M059J (cell line): ENCODE results near the gene FAM107B. TPM values are rescaled to one million over a fixed set of nuclear protein-coding genes. Genes with fewer than 3 reads are reported as not detected.
"Not testable (repeated sequence)": the region's sequence is repeated elsewhere in the genome, so short reads cannot be mapped to it uniquely, and the experiment has no call there.

Experiments
- DNase-seq: peaks from one replicate; pipeline ENCODE4 v3.0.0-alpha.2; 2012; ENCODE audit warnings: low read depth
- total RNA-seq: library from RNA; depleted of rRNA; stranded (reverse); fragments of >200 nt; shearing (Covaris generic); gene quantifications from 2 replicates; pipeline ENCODE4 v1.2.3, GENCODE V29; 2014

Gene FAM107B
- total RNA-seq, 1 experiment from 2014 or later = 18.4 TPM

GRCh38 chr10:14693891-14694290, 80.8 kb downstream of the FAM107B start:
- DNase-seq = no peak

GRCh38 chr10:14692344-14693076, 82.2 kb downstream of the FAM107B start:
- DNase-seq = no peak

- no peak for DNase-seq
These were observed 83.3 kb downstream of the FAM107B start for GRCh38 chr10:14691359-14691758.

DNA sequence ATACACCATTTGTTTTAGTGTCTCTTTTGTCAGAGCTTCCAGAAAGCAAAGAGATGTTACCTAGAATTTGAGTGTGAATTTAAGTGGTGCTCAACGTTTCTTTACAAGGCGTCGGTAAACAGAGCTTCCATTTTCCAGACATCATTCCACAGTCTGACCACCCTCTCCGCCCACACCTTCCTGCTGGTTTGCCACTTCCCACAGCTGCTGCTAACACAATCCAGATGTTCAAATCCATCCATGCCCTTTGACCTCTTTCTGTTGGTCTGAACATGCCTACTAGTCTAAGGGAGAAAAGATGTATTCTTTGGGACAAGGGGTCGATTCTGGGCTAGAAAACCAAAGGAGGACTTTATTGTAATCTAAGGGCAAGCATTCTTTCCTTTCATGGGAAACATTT, 86.1 kb downstream of the FAM107B start:
- no peak for DNase-seq

- not testable (repeated sequence) for DNase-seq
These were observed 86.5 kb downstream of the FAM107B start for GRCh38 chr10:14688189-14688588.

DNA sequence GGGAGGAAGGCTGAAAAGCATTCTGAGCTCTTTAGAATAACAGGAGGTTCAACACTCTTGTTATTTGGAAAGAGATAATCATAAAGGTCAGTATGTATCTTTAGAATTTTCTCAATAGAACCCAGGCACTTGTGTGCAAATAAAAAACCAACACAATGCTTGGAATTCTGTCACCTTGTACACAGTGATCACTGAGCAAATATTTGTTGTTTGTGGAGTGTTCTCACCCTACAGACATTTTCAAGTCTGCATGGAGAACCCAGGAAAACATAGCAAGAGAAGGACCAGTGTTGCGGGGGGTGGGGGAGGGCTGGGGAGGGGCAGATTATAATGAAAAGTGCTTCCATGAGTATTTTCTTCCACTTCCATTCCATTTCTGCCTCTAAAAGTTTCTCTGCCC, 87.4 kb downstream of the FAM107B start:
- DNase-seq = no peak

DNA sequence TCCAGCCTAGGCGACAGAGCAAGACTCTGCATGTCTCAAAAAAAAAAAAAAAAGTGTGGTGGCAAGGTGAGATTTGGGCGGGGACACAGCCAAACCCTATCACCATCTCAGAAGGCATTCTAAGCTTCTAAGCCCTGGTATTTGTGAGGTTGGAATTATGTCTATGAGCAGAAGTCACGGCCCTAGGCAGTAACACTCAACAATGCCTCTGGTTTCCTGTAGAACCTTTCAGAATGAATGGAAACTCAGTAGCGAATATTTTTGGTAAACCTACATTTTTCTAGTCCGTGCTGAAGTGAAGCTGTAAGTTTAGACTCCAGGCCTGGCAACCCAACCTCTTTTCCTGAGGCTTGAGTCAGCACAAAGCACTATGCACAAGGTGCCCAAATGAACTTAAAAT, 88.3 kb downstream of the FAM107B start:
- peak; percentile 65 for DNase-seq

DNA sequence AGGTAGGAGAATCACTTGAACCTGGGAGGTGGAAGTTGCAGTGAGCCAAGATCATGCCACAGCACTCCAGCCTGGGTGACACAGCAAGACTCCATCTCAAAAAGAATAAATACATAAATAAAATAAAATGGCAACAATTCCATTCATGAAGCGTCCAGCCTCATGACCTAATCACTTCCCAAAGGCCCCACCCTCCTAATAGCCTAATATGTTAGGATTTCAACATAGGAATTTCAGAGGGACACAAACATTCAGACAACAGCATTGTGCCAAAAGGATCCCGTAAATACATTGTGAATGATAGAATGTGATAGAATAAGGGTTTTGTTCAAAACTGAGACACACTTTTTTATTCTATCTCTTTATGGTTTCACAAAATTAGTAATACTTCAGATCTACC, 90.3 kb downstream of the FAM107B start:
- DNase-seq = no peak

DNA sequence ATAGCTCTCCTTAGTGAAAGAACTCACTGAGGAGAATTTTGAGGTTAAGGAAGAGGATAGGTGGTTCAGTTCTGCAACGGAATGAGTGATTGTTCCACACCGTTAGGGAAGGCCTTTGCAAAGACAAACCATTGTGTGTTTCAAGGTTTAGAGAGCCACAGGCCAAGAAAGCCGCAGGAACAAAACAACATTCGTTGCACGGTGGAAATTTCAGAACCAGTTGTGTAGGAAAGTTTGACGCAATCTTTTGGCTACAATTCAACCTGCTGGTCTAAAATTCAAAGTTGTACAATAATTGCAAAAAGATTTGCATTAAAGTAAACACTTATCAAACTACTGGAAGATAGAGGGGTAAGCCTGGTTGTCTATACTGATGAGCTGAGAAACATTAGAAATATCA, 91.4 kb downstream of the FAM107B start:
- no peak for DNase-seq

- no peak for DNase-seq
These were observed 92.9 kb downstream of the FAM107B start for GRCh38 chr10:14681802-14682201.

DNA sequence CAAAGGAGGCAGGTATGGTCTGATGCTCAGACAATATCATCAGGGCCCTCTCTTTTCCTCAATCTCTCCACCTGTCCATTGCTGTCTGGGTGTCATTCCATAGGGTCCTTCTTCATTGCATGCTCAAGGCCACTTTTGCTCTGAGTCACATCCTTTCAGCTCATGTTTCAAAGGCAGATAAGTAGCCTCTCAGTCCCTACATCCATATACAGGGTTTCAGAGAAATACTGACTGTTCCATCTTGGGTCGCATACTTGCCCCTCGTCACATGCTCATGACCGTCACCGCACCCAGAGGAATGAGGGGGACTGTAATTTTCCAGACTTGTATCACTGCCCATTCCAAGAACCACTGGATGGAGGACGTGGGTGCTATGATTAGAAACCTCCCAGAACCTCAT, 93.4 kb downstream of the FAM107B start:
- no peak for DNase-seq

DNA sequence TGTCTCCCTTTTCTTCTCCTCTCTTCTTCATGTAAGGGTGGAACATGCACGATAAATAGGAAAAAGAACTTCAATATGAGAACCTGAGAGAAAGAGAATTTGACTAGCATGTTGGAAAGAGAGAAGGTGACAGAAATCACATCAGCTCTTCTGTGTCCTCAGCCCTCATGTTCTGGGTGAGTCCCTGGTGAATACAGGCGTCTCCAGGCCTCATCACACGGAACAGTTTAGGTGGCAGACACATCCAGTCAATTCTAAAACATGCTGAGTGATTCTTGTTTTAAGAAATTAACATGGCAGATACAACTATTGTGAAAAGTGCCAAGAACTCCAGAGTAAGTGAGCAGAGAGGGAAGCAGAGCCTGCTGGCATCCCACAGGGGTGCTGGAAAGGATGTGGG, 96.1 kb downstream of the FAM107B start:
- no peak for DNase-seq

DNA sequence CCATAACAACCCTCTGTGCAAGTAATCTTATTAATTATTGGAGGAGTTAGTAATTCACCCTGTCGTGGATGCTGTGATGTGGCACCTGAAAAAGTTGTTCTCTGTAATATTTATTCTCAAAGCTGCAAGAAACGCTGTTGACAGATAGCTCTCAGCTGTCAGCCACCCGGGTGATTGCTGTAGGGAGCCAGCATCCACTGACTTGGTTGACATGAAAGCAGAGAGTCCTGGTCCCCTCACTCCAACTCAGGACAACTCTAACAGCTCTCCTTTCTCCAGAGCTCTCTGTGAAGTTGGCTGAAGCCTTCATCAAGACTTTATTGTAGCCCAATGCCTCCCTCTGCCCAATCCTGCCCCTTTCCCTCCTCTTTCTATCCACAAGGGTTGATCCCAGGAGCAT, 98.0 kb downstream of the FAM107B start:
- DNase-seq = no peak

DNA sequence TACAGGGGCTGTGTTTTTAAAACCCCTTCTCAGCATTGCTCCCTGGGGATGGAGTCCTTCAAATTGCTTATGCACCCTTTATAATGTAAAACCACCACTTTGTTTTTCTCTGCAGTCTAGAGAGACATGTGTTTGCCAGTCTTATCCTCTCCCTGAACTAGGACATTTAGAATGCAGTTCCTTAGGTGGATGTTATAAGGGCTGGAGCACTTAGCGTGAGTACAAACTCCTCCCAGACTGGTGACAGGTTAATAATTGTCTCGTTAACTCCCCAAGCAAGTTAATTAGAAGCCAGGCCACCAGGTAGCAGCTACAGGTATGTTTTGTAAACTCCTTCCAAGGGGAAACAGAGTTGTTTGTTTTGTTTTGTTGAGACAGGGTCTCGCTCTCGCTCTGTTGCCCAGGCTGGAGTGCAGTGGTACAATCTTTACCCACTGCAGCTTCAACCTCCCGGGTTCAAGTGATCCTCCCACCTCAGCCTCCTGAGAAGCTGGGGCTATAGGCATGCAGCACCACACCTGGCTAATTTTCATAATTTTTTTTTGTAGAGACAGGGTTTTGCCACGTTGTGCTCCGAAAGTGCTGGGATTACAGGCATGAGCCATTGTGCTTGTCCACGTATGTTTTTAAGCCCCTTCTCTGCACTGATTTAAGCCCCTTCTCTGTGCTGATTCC, 100.2 kb downstream of the FAM107B start:
- no peak for DNase-seq

DNA sequence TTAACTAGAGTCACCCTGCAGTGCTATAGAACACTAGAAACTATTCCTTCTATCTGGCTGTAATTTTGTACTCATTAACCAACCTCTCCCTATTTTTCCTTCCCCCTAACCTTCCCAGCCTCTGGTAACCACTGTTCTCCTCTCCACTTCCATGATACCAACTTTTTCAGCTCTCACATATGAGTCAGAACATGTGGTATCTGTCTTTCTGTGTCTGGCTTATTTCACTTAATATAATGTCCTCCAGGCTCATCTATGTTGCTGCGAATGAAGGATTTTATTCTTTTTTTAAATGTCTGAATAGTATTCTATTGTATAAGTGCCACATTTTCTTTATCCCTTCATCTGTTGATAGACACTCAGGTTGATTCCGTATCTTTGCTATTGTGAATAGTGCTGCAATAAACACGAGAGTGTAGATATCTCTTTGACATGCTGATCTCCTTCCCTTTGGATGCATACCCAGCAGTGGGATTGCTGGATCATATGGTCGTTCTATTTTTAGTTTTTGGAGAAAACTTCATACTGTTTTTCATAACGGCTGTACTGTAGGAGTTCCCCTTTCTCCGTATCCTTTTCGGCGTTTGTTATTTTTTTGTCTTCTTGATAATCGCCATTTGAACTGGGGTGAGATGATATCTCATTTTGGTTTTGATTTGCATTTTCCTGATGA, 101.4 kb downstream of the FAM107B start:
- no peak for DNase-seq

- no peak for DNase-seq
These were observed 103.3 kb downstream of the FAM107B start for GRCh38 chr10:14671386-14671831.

GRCh38 chr10:14670551-14671240, 104.0 kb downstream of the FAM107B start:
- no peak for DNase-seq

GRCh38 chr10:14669576-14669975, 105.1 kb downstream of the FAM107B start:
- DNase-seq = no peak

DNA sequence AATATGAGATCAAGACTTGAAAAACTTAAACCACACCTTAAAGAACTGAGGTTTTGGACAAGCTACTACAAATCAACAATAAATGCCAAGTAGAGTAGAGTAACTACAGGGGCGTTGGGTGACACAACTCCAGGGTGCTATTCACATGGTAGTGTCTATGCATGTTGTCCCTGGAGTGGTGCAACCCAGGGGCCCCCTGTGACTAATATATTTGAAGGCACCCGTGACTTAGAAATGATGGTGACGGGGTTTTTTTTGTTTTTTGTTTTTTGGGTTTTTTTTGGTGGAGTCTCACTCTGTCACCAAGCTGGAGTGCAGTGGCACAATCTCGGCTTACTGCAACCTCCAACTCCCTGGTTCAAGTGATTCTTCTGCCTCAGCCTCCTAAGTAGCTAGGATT, 106.9 kb downstream of the FAM107B start:
- DNase-seq = no peak

GRCh38 chr10:14667280-14667679, 107.4 kb downstream of the FAM107B start:
- DNase-seq = no peak

- DNase-seq = no peak
These were observed 108.5 kb downstream of the FAM107B start for GRCh38 chr10:14665865-14666857.
